HG03432 (cell line): ENCODE measurements around the gene ABCC6.
"Not testable (repeated sequence)": the region's sequence is repeated elsewhere in the genome, so short reads cannot be mapped to it uniquely, and the experiment has no call there.

ENCODE experiments used
- ATAC-seq: cut with Tn5 transposase; IDR thresholded peaks from one replicate; pipeline ENCODE4 v1.9.1; 2021; ENCODE audit warnings: mild to moderate bottlenecking, moderate library complexity; ENCODE audit not compliant: unreplicated experiment

Gene ABCC6

GRCh38 chr16:16120382-16121184, 102.7 kb downstream of the ABCC6 start:
- ATAC-seq = no peak

DNA sequence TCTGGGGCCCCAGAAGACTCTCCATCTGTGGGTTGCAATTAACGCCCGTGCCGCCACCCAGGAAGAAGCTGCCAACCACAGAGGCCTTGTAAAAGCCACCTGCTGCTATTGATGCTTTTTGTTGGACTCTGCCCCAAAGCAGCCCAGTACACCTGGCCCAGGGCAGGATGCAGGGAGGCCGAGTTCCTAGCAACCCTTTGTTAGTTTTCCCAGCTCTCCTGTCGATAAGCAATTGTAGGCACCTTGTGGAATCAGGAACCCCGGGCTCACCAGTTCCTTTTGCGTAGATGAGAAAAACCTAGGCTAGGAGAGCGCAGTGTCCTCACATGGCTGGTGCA, 103.3 kb downstream of the ABCC6 start:
- ATAC-seq = no peak

DNA sequence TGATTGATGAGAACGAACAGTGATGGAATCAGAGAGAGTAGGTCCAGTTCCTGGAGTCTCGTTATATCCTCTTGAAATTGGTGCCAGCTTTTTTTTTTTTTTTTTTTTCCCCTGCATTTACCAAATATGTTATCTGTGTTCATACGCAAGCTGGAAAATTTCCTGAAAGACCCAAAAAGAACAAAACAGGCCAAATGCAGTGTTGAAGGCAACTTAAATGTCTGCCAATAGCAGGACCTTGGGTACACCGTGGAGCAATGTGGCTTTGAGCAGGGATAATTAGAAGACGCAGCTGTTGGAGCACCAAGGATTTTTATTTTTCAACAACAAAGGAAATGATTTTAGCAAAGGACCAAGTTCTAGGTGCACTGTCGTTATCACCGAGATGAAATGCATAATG, 105.0 kb downstream of the ABCC6 start:
- ATAC-seq = no peak

DNA sequence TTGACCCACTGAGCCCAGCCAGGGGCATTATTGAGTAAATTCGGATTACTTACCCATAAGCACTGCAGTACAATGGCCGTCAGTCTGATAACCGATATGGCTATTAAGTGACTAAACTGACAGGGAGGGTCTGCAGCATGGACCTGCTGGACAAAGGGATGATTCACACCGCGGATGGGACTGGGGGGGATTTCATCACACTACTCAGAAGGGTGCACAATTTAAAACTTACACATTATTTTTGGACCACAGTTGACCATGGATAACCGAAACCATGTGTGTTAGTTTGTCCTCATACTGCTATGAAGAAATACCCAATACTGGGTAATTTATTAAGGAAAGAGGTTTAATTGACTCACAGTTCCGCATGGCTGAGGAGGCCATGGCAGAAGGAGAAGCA, 106.5 kb downstream of the ABCC6 start:
- no peak for ATAC-seq

DNA sequence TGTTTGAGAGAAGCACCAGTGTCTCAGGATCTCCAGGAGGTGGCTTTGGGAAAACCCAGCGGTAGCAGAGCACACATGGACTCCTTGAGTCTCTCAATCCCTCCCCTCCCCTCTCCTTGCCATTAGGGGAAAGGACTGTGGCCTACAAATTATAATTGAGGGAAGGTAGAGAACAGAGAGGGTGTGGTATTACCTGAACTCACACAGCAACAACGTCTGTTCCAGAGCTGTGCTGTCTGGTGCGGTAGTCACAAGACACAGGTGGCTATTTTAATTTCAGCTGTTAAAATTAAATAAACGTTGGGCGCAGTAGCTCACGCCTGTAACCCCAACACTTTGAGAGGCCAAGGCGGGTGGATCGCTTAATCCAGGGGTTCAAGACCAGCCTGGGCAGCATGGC, 110.2 kb downstream of the ABCC6 start:
- ATAC-seq = no peak

GRCh38 chr16:16112450-16113053, 110.7 kb downstream of the ABCC6 start:
- ATAC-seq = no peak

DNA sequence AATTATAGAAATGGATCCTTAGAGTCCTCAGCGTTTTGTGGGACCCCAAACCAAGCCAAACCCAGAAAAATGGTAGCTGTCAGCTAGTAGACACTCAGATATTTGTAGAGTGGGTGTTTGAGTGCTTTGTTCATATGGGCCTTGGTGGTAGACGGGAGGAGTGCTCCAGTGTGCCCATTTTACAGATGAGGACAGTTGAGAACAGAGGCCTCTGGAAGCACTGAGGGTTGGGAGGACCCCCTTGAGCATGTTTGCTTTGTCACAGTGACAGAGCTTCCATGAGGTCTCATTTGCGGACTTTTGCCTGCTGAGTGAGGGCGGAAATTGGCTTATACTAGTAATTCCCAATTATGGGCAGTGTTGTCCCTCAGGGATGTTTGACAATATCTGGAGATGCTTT, 111.7 kb downstream of the ABCC6 start:
- ATAC-seq = no peak

- ATAC-seq = no peak
Observed at GRCh38 chr16:16110111-16110490, 113.2 kb downstream of the ABCC6 start.

GRCh38 chr16:16109453-16110110, 113.7 kb downstream of the ABCC6 start:
- no peak for ATAC-seq

DNA sequence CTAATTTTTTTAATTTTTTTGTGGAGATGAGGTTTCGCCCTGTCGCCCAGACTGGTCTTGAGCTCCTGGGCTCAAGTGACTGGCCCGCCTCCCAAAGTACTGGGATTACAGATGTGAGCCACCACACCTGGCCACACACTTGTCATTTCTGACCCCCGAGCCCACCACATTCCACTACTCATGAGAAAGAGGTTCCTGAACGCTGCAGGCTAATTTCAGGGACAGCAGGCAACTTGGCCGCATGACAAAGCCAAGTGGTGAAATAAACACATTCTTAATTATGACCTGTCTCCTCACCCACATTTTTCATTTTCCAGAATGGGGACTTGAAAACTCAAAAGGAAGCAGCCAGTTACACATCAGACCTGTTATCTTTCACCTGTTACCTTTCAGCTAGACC, 114.5 kb downstream of the ABCC6 start:
- no peak for ATAC-seq

DNA sequence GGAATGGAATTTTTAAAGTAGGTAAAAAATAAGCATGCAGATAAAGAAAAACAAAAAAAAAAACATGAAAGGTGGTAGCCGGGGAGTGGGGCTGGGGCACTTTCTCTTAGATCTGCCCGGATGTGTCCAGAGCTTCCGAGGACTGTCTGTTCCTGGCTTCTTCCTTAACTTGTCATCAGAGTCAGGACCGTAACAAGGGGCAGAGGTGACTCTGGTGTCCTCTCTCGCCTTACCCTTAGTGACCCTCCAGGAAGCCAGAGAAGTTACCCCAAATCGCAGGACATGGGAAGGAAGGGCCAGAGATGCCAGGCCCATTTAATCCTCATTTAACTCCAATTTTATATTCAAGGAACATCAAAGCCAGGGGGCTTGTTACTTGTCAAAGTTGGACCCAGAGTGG, 115.5 kb downstream of the ABCC6 start:
- ATAC-seq = no peak

DNA sequence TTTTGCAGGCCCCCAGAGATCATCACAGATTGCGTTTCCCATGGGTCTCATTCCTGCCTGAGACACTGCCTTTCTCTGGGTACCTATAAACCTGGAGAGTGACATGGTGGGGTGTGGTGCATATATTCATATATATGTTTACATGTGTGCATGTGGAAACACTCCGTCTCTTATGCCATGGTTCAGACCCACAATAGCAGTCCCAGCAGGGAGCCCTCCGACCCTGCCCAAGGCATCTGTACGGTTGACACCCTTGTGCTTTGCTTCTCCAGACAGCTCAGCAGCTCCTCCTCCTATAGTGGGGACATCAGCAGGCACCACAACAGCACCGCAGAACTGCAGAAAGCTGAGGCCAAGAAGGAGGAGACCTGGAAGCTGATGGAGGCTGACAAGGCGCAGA, 116.8 kb downstream of the ABCC6 start:
- no peak for ATAC-seq

DNA sequence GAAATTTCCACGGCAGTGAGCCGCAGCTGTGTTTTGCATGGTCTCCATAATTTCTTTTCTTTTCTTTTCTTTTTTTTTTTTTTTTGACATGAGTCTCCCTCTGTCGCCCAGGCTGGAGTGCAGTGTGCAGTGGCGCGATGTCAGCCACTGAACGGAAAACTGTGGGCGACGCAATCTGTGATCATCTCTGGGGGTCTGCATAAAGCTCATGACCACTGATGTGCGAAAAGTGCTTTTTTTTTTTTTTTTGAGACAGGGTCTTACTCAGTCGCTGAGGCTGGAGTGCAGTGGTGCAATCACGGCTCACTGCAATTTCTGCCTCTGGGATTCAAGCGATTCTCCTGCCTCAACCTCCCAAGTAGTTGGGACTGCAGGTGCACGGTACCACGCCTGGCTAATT, 117.6 kb downstream of the ABCC6 start:
- ATAC-seq = no peak

- not testable (repeated sequence) for ATAC-seq
Observed at GRCh38 chr16:16104804-16105141, 118.5 kb downstream of the ABCC6 start.

- ATAC-seq = not testable (repeated sequence)
Observed at GRCh38 chr16:16104132-16104803, 119.0 kb downstream of the ABCC6 start.

DNA sequence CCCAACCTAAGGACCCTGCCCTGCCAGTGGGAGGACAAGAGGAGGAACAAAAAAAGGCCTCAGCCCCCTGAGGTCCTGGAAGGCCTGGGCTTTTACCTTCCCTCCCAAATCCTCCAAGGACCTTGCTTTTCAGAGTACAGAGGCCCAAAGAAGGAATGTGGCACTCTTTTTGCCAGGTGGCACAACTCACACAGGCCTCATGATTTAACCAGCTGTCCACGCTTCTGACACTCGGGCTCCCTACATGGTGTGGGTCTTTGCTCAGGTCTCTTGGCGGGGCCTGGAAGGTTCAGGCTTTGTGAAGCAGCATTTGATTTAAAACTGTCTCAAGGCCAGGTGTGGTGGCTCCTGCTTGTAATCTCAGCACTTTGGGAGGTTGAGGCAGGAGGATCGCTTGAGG, 120.6 kb downstream of the ABCC6 start:
- ATAC-seq = no peak

DNA sequence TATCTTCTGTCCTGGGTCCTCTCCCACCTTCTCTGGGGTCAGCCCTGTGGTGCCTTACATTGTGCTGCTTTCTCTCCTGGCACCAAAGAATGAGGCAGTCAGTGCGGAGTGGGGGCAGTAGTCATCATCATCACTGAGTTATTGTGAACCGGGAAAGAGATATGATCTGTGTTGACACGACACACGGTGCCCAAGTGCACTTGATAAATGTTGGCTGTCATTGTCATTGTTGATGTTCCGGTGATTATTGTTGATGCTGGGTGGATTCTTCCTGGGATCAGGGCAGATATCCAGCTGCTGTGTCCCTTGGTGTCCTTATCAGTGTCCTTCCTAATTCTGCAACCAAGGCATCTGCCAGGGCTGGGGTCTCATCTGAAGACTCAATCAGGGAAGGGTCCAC, 121.7 kb downstream of the ABCC6 start:
- no peak for ATAC-seq

GRCh38 chr16:16100631-16101030, 122.7 kb downstream of the ABCC6 start:
- no peak for ATAC-seq

DNA sequence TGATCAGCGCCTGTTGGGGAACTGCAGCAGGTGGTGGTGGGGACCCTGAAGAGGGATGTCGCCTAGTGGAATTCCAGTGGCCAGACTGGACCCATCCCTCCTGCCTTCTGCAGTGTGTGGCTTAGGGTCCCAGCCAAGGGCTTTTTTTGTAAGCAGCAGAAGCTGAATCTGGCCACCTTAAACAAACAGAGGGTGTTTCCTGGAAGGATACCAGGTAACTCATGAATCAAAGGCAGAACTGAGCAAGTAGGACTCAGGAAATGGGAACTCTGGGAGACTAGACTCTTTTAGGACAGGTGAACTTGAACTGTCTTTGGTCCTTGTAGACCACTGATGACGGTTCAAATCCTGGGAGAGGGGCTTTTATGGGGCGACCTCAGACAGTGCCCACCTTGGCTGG, 124.0 kb downstream of the ABCC6 start:
- no peak for ATAC-seq
